Tibial artery (tissue), 4 donors: ENCODE measurements around the gene TMEM269.
"Not testable (repeated sequence)": the region's sequence is repeated elsewhere in the genome, so short reads cannot be mapped to it uniquely, and the experiment has no call there.

ENCODE experiments used
- DNase-seq, 2 donors: peaks; one replicate each; pipeline ENCODE4 v3.0.0-alpha.2; 2019
- H3K27ac ChIP-seq, 2 donors: fragments of 200-600 bp; sonication (generic) in 1 of 2; 1 replicate in 1 of 2; 2 replicates in 1 of 2; pipeline ENCODE4 v1.5.1; 2018 to 2019; ENCODE audit warnings: mild to moderate bottlenecking in 1 of 2
- H3K27me3 ChIP-seq, 2 donors: fragments of 200-600 bp; sonication (generic) in 1 of 2; one replicate each; pipeline versions ENCODE4 v1.5.1 to v1.6.0; 2016 to 2019
- H3K36me3 ChIP-seq, 3 donors: fragments of 200-600 bp; sonication (generic) in 2 of 3; one replicate each; pipeline ENCODE4 v1.5.1; 2016 to 2019; ENCODE audit warnings: mild to moderate bottlenecking in 2 of 3
- H3K4me1 ChIP-seq, 4 donors: fragments of 200-600 bp; sonication (generic) in 2 of 4; 1 replicate in 3 of 4; 2 replicates in 1 of 4; pipeline ENCODE4 v1.5.1; 2016 to 2019
- H3K4me3 ChIP-seq, 2 donors: fragments of 200-600 bp; sonication (generic) in 1 of 2; 1 replicate in 1 of 2; 2 replicates in 1 of 2; pipeline ENCODE4 v1.5.1; 2018 to 2019; ENCODE audit warnings: mild to moderate bottlenecking in 2 of 2
- H3K9me3 ChIP-seq, 3 donors: fragments of 200-600 bp; sonication (generic) in 1 of 3; one replicate each; pipeline ENCODE4 v1.5.1; 2016 to 2019
- CTCF ChIP-seq, 2 experiments: fragments of 200-600 bp in 1 of 2; fragments of 450-650 bp in 1 of 2; IDR thresholded peaks; one replicate each; pipeline ENCODE4 v1.5.1; 2017 to 2019; ENCODE audit warnings: antibody characterized with exemption in 2 of 2, mild to moderate bottlenecking in 1 of 2, moderate library complexity in 1 of 2
- intact Hi-C: fragments of 100-400 bp; cut with DNase I; formaldehyde crosslinking; loops from one replicate; pipeline ENCODE4 v1.15.0; 2023; ENCODE audit warnings: low total_unique reads

The TMEM269 gene

GRCh38 chr1:42750041-42750440 is 34.8 kb upstream of the TMEM269 start:
- Histone ChIP-seq H3K36me3 (peaks cover 57 to 92% (median 81%) of the 10 kb centered on the region in 3 donors), H3K9me3 (no peaks in the 10 kb centered on the region), H3K4me3 (no peak overlapping the region), H3K27ac (no peak overlapping the region), H3K27me3 (no peaks in the 10 kb centered on the region), H3K4me1 (no peaks in the 10 kb centered on the region)
- no peak for TF ChIP-seq CTCF (IDR thresholded peaks at IDR 0.05)
- intact Hi-C loops: no loop called here
- DNase-seq: no peak

GRCh38 chr1:42751511-42752070 is 33.2 kb upstream of the TMEM269 start:
- intact Hi-C loops, H3K9me3 ChIP-seq, H3K27me3 ChIP-seq, H3K4me1 ChIP-seq, H3K27ac ChIP-seq, H3K4me3 ChIP-seq, DNase-seq: not testable (repeated sequence)
- peaks cover 69 to 92% (median 86%) of the 10 kb centered on the region in 3 donors for H3K36me3 ChIP-seq

GRCh38 chr1:42752284-42752683 is 32.5 kb upstream of the TMEM269 start:
- intact Hi-C loops: no loop called here

GRCh38 chr1:42753070-42753469 is 31.7 kb upstream of the TMEM269 start:
- H3K27ac ChIP-seq: no peak overlapping the region
- no peak overlapping the region for H3K4me3 ChIP-seq
- no peaks in the 10 kb centered on the region for H3K4me1 ChIP-seq
- H3K9me3 ChIP-seq: no peaks in the 10 kb centered on the region
- no peak for TF ChIP-seq CTCF (IDR thresholded peaks at IDR 0.05)
- DNase-seq: no peak
- peaks cover 76 to 92% (median 84%) of the 10 kb centered on the region in 3 donors for H3K36me3 ChIP-seq
- intact Hi-C loops: no loop called here
- H3K27me3 ChIP-seq: no peaks in the 10 kb centered on the region

More at GRCh38 chr1:42752284-42752683, 32.5 kb upstream of the TMEM269 start:
- DNase-seq: no peak
- Histone ChIP-seq H3K27ac (no peak overlapping the region), H3K4me1 (no peaks in the 10 kb centered on the region), H3K9me3 (no peaks in the 10 kb centered on the region), H3K36me3 (peaks cover 72 to 92% (median 84%) of the 10 kb centered on the region in 3 donors), H3K27me3 (no peaks in the 10 kb centered on the region), H3K4me3 (no peak overlapping the region)
- no peak for TF ChIP-seq CTCF (IDR thresholded peaks at IDR 0.05)

- Histone ChIP-seq H3K9me3 (no peaks in the 10 kb centered on the region), H3K27ac (no peak overlapping the region), H3K27me3 (no peaks in the 10 kb centered on the region), H3K36me3 (peaks cover 80 to 93% (median 84%) of the 10 kb centered on the region in 3 donors), H3K4me1 (peaks cover 0 to 4% (median 0%) of the 10 kb centered on the region in 4 donors), H3K4me3 (no peak overlapping the region)
- DNase-seq: no peak
- peak; percentile 52 to 53 for TF ChIP-seq CTCF (IDR thresholded peaks at IDR 0.05)
- intact Hi-C loops: loop anchor here (5.0 kb wide), 1 partner anchor 75 kb away; the partner anchor contains the start of gene YBX1
Measured at GRCh38 chr1:42756956-42757891, 27.6 kb upstream of the TMEM269 start.

- Histone ChIP-seq H3K36me3 (peaks cover 73 to 88% (median 80%) of the 10 kb centered on the region in 3 donors), H3K27ac (no peak overlapping the region), H3K4me1 (peaks cover 0 to 4% (median 0%) of the 10 kb centered on the region in 4 donors), H3K27me3 (no peaks in the 10 kb centered on the region), H3K4me3 (no peak overlapping the region), H3K9me3 (no peaks in the 10 kb centered on the region)
- intact Hi-C loops: loop anchor here (5.0 kb wide), 1 partner anchor 76 kb away; the partner anchor contains the start of gene YBX1
- no peak for TF ChIP-seq CTCF (IDR thresholded peaks at IDR 0.05)
- no peak for DNase-seq
Measured at GRCh38 chr1:42757892-42758275, 26.9 kb upstream of the TMEM269 start.
